Keratinocyte (primary cell): ENCODE measurements around the gene MEIOC. TPM values are rescaled to one million over a fixed set of nuclear protein-coding genes. Genes with fewer than 3 reads are reported as not detected.

ENCODE experiments used
- DNase-seq: peaks from one replicate; pipeline ENCODE4 v3.0.0-alpha.2; 2011; ENCODE audit warnings: low read depth, missing footprints, low spot score
- FAIRE-seq: peaks from 2 replicates; lab custom pipeline; 2011; peaks lifted over from hg19 to GRCh38; lab: Jason Lieb, UNC
- H2AFZ ChIP-seq: 2 replicates; pipeline ENCODE4 v1.6.0; 2012; ENCODE audit warnings: low read length, control low read depth, inconsistent platforms; ENCODE audit not compliant: control insufficient read depth
- H3K27ac ChIP-seq: 2 replicates; pipeline ENCODE4 v1.5.1; 2011; ENCODE audit warnings: low read length; ENCODE audit not compliant: control insufficient read depth, insufficient read depth
- H3K27me3 ChIP-seq: 3 replicates; pipeline ENCODE4 v1.6.0; 2011; ENCODE audit warnings: low read length; ENCODE audit not compliant: control insufficient read depth, insufficient read depth; ENCODE audit errors: extremely low read depth
- H3K36me3 ChIP-seq, 2 experiments: 2 replicates in 1 of 2; 3 replicates in 1 of 2; pipeline ENCODE4 v1.5.1; 2011; ENCODE audit warnings: low read length in 2 of 2, mild to moderate bottlenecking in 1 of 2; ENCODE audit not compliant: control insufficient read depth in 2 of 2, insufficient read depth in 2 of 2; ENCODE audit errors: extremely low read depth in 1 of 2
- H3K4me1 ChIP-seq: 3 replicates; pipeline ENCODE4 v1.5.1; 2011; ENCODE audit warnings: low read length; ENCODE audit not compliant: control insufficient read depth, insufficient read depth; ENCODE audit errors: extremely low read depth
- H3K4me2 ChIP-seq: 3 replicates; pipeline ENCODE4 v1.6.0; 2011; ENCODE audit warnings: low read depth, low read length; ENCODE audit not compliant: control insufficient read depth, insufficient read depth; ENCODE audit errors: extremely low read depth
- H3K4me3 ChIP-seq, 3 experiments: fragments of 200-600 bp in 1 of 3; sonication (generic) in 1 of 3; 2 replicates in 2 of 3; 3 replicates in 1 of 3; pipeline ENCODE4 v1.5.1; 2011 to 2016; ENCODE audit warnings: low read length in 3 of 3, mild to moderate bottlenecking in 3 of 3, control low read depth in 2 of 3, inconsistent platforms in 1 of 3, low read depth in 1 of 3, mixed read lengths in 1 of 3, mixed run types in 1 of 3, moderate library complexity in 1 of 3; ENCODE audit not compliant: control insufficient read depth in 2 of 3, insufficient read depth in 2 of 3; ENCODE audit errors: extremely low read depth in 1 of 3
- H3K79me2 ChIP-seq: 2 replicates; pipeline ENCODE4 v1.6.0; 2012; ENCODE audit warnings: low read length; ENCODE audit not compliant: control insufficient read depth, insufficient read depth
- H3K9ac ChIP-seq: 3 replicates; pipeline ENCODE4 v1.6.0; 2011; ENCODE audit warnings: low read length; ENCODE audit not compliant: control insufficient read depth, insufficient read depth; ENCODE audit errors: extremely low read depth
- H3K9me1 ChIP-seq: 3 replicates; pipeline ENCODE4 v1.6.0; 2011; ENCODE audit warnings: low read length; ENCODE audit not compliant: control insufficient read depth, insufficient read depth; ENCODE audit errors: extremely low read depth
- H3K9me3 ChIP-seq: 2 replicates; pipeline ENCODE4 v1.5.1; 2012; ENCODE audit warnings: low read depth, low read length; ENCODE audit not compliant: control insufficient read depth
- H4K20me1 ChIP-seq: 3 replicates; pipeline ENCODE4 v1.6.0; 2011; ENCODE audit warnings: low read length; ENCODE audit not compliant: control insufficient read depth, insufficient read depth; ENCODE audit errors: extremely low read depth
- CTCF ChIP-seq, 3 experiments: IDR thresholded peaks in 1 of 3; conservative IDR thresholded peaks in 1 of 3; optimal IDR thresholded peaks in 1 of 3; 2 replicates in 2 of 3; 3 replicates in 1 of 3; pipeline versions ENCODE3 to v1.5.1; 2011; ENCODE audit warnings: low read length in 3 of 3, mild to moderate bottlenecking in 3 of 3, moderate library complexity in 2 of 3, control low read depth in 1 of 3, inconsistent platforms in 1 of 3; ENCODE audit not compliant: insufficient read depth in 2 of 3; ENCODE audit errors: extremely low read depth in 1 of 3
- EZH2 ChIP-seq: IDR thresholded peaks from one replicate; pipeline ENCODE4 v1.6.1; 2012; ENCODE audit warnings: inconsistent platforms, mild to moderate bottlenecking, low read length, moderate library complexity
- dilution Hi-C: fragments of 300-500 bp; cut with MboI; formaldehyde crosslinking; loops from one replicate; pipeline ENCODE4 v1.7.0; 2020; ENCODE audit warnings: low sequenced_read_pairs; ENCODE audit not compliant: extremely low pct_ligation_motif_present
- polyA plus RNA-seq, 5 experiments: library from polyadenylated mRNA; depleted of rRNA in 3 of 5; stranded (reverse) in 3 of 5; stranded (forward) in 1 of 5; unstranded in 1 of 5; fragments of >200 nt; gene quantifications; 1 replicate in 1 of 5; 2 replicates in 3 of 5; 3 replicates in 1 of 5; pipeline versions ENCODE4 v1.2.1 to v1.2.3, GENCODE V29; 2011 to 2012; ENCODE audit warnings: missing spikeins in 2 of 5, low read depth in 1 of 5, low replicate concordance in 1 of 5

Gene MEIOC
- polyA plus RNA-seq, 1 donor (not counting 4 experiments of a cell fraction or from before 2014, with no cell fraction given) = 0.03 TPM

DNA sequence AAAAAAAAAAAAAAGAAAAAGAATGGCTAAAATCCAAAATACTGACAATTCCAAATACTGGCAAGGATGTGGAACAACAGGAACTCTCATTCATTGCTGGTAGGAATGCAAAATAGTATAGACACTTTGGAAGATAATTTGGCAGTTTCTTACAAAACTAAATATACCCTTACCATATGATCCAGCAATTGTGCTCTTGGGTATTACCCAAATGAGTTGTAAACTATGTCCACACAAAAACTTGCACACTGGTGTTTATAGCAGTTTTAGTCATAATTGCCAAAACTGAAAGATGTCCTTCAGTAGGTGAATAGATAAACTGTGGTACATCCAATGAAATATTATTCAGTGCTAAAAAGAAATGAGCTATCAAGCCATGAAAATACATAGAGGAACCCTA is 8.5 kb upstream of the MEIOC start:
- FAIRE-seq (no peak), DNase-seq (no peak)
- Histone ChIP-seq H3K9me1 (no peaks in the 10 kb centered on the region), H3K4me3 (no peak overlapping the region), H3K4me2 (no peak overlapping the region), H4K20me1 (no peaks in the 10 kb centered on the region), H3K27ac (no peak overlapping the region), H3K4me1 (no peaks in the 10 kb centered on the region), H3K79me2 (no peaks in the 10 kb centered on the region), H3K36me3 (no peaks in the 10 kb centered on the region), H2AFZ (no peak overlapping the region), H3K9me3 (no peaks in the 10 kb centered on the region), H3K27me3 (no peaks in the 10 kb centered on the region), H3K9ac (no peak overlapping the region)
- TF ChIP-seq EZH2 (no peak), CTCF (optimal IDR thresholded peaks at IDR 0.05 in 1 of 3, IDR thresholded peaks at IDR 0.05 in 1 of 3, conservative IDR thresholded peaks at IDR 0.05 in 1 of 3; ENCODE audit: extremely low read depth in 1 of 3, insufficient read depth in 2 of 3, low read length in 3 of 3) (no peak)
- dilution Hi-C loops = no loop called here

DNA sequence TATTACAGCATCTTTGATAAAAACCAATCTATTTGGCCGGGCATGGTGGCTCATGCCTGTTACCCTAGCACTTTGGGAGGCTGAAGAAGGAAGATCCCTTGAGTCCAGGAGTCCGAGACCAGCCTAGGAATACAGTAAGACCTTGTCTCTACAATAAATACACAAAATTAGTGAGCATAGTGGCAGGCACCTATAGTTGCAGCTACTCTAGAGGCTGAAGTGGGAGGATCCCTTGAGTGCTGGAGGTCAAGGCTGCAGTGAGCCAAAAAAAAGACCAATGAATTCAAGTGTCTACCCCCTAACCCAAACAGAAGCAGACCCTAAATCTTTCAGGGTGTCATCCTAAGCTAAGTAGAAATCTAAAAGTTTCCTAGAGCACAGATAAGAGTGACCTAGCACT is 7.3 kb upstream of the MEIOC start:
- H3K9ac ChIP-seq = no peak overlapping the region
- DNase-seq (no peak), FAIRE-seq (no peak)
- H3K4me1 ChIP-seq = no peaks in the 10 kb centered on the region
- H3K27me3 ChIP-seq = no peaks in the 10 kb centered on the region
- no peak overlapping the region for H2AFZ ChIP-seq
- no peak overlapping the region for H3K4me3 ChIP-seq
- no peak overlapping the region for H3K27ac ChIP-seq
- H3K79me2 ChIP-seq = no peaks in the 10 kb centered on the region
- no peak overlapping the region for H3K4me2 ChIP-seq
- no peaks in the 10 kb centered on the region for H3K9me1 ChIP-seq
- H3K36me3 ChIP-seq = no peaks in the 10 kb centered on the region
- no peaks in the 10 kb centered on the region for H3K9me3 ChIP-seq
- TF ChIP-seq CTCF (optimal IDR thresholded peaks at IDR 0.05 in 1 of 3, IDR thresholded peaks at IDR 0.05 in 1 of 3, conservative IDR thresholded peaks at IDR 0.05 in 1 of 3; ENCODE audit: extremely low read depth in 1 of 3, insufficient read depth in 2 of 3, low read length in 3 of 3) (no peak), EZH2 (no peak)
- no peaks in the 10 kb centered on the region for H4K20me1 ChIP-seq
- dilution Hi-C loops = no loop called here
